K562 (cell line): Measurements from ENCODE around the gene CCPG1. TPM values are rescaled to one million over a fixed set of nuclear protein-coding genes. Genes with fewer than 3 reads are reported as not detected.

ENCODE experiments used
- ATAC-seq: fragments of 200-7000 bp; cut with Tn5 transposase; 3 replicates; pipeline ENCODE4 v1.9.1; 2020; ENCODE audit warnings: moderate library complexity
- BruUV-seq: library from RNA; stranded (reverse); fragments of 400-500 nt; replicated peaks from 2 replicates; lab custom pipeline; 2021; lab: Mats Ljungman, UMichigan
- CTCF ChIA-PET: fragments of 300-600 bp; formaldehyde crosslinking; extraction: SDS; loops from one replicate; lab custom pipeline; 2021; ENCODE audit warnings: low intra/inter-chr PET ratio; lab: Yijun Ruan, JAX
- POLR2A ChIA-PET: fragments of 300-600, 350-650 bp; sonication (Branson Sonifier 250); formaldehyde crosslinking; extraction: SDS; loops from one replicate; lab custom pipeline; 2021; ENCODE audit warnings: antibody characterized with exemption, inconsistent platforms; lab: Yijun Ruan, JAX
- DNase-seq, 4 experiments: peaks; one replicate each; pipeline versions ENCODE4 v3.0.0 to v3.0.0-alpha.2; 2011 to 2018; ENCODE audit warnings: low spot score in 3 of 4, mixed read lengths in 3 of 4; ENCODE audit errors: extremely low read depth in 1 of 4
- FAIRE-seq: peaks from 2 replicates; lab custom pipeline; 2011; peaks lifted over from hg19 to GRCh38; lab: Jason Lieb, UNC
- H2AFZ ChIP-seq: 2 replicates; pipeline ENCODE4 v1.6.0; 2011; ENCODE audit warnings: low read depth, low read length, control low read depth, inconsistent platforms
- H3K27ac ChIP-seq: fragments of 200-600 bp; 3 replicates; pipeline ENCODE4 v1.8.0; 2011; ENCODE audit warnings: low read depth, mild to moderate bottlenecking, control low read depth, inconsistent platforms, low read length, moderate library complexity, mixed read lengths; ENCODE audit errors: extremely low read depth
- H3K27me3 ChIP-seq, 2 experiments: fragments of 300-600 bp in 1 of 2; 2 replicates in 1 of 2; 3 replicates in 1 of 2; pipeline versions ENCODE4 v1.6.0 to v1.8.0; 2011; ENCODE audit warnings: inconsistent platforms in 2 of 2, low read length in 2 of 2, mild to moderate bottlenecking in 1 of 2, mixed read lengths in 1 of 2, moderate library complexity in 1 of 2; ENCODE audit not compliant: control insufficient read depth in 2 of 2, insufficient read depth in 2 of 2
- H3K36me3 ChIP-seq: fragments of 300-600 bp; 3 replicates; pipeline ENCODE4 v1.8.0; 2011; ENCODE audit warnings: mild to moderate bottlenecking, low read length, inconsistent platforms; ENCODE audit not compliant: control insufficient read depth, insufficient read depth
- H3K4me1 ChIP-seq, 2 experiments: fragments of 200-600 bp in 1 of 2; replicated peaks in 1 of 2; 2 replicates in 1 of 2; 3 replicates in 1 of 2; pipeline versions ENCODE4 v1.5.1 to v1.8.0; 2011; ENCODE audit warnings: inconsistent platforms in 2 of 2, low read length in 2 of 2, mild to moderate bottlenecking in 1 of 2, mixed read lengths in 1 of 2, moderate library complexity in 1 of 2; ENCODE audit not compliant: control insufficient read depth in 2 of 2, insufficient read depth in 2 of 2
- H3K4me2 ChIP-seq: 2 replicates; pipeline ENCODE4 v1.6.1; 2011; ENCODE audit warnings: low read length, control low read depth, inconsistent platforms, mixed read lengths; ENCODE audit not compliant: insufficient read depth
- H3K4me3 ChIP-seq: fragments of 200-600 bp; sonication (generic), shearing (Covaris generic); 2 replicates; pipeline ENCODE4 v1.5.1; 2016; ENCODE audit warnings: control low read depth, inconsistent platforms
- H3K79me2 ChIP-seq: fragments of 200-600 bp; 3 replicates; pipeline ENCODE4 v1.8.0; 2011; ENCODE audit warnings: low read length, inconsistent platforms; ENCODE audit not compliant: control insufficient read depth, insufficient read depth
- H3K9ac ChIP-seq, 2 experiments: 2 replicates each; pipeline versions ENCODE4 v1.6.0 to v1.6.1; 2011; ENCODE audit warnings: low read depth in 2 of 2, low read length in 2 of 2, control low read depth in 1 of 2, inconsistent platforms in 1 of 2, mild to moderate bottlenecking in 1 of 2, mixed read lengths in 1 of 2; ENCODE audit not compliant: insufficient read depth in 1 of 2
- H3K9me1 ChIP-seq: one replicate; pipeline ENCODE4 v1.6.0; 2011; ENCODE audit warnings: inconsistent platforms, mild to moderate bottlenecking, low read length, moderate library complexity; ENCODE audit not compliant: control insufficient read depth, insufficient read depth
- H3K9me3 ChIP-seq: replicated peaks from 2 replicates; pipeline ENCODE4 v1.5.1; 2011; ENCODE audit warnings: low read depth, low read length, inconsistent platforms; ENCODE audit not compliant: control insufficient read depth, insufficient read depth
- H4K20me1 ChIP-seq: replicated peaks from 2 replicates; pipeline ENCODE4 v1.6.1; 2011; ENCODE audit warnings: low read length, inconsistent platforms, mixed read lengths; ENCODE audit not compliant: control insufficient read depth, insufficient read depth
- CEBPB ChIP-seq: fragments of 450-650 bp; IDR thresholded peaks from 2 replicates; pipeline ENCODE4 v1.6.1; 2016; ENCODE audit warnings: missing genetic modification characterization, missing compliant biosample characterization
- CEBPG ChIP-seq, 3 experiments: fragments of 200-800 bp in 1 of 3; sonication (Bioruptor generic) in 1 of 3; sonication (generic) in 1 of 3; formaldehyde crosslinking in 1 of 3; IDR thresholded peaks in 2 of 3; conservative IDR thresholded peaks in 1 of 3; 2 replicates each; pipeline versions ENCODE4 v1.6.1 to v1.8.0; 2016 to 2022; ENCODE audit warnings: missing compliant biosample characterization in 2 of 3, missing genetic modification characterization in 2 of 3, mild to moderate bottlenecking in 1 of 3, missing genetic modification reagents in 1 of 3
- CSDE1 ChIP-seq, 2 experiments: fragments of 450-650 bp; IDR thresholded peaks; 2 replicates each; pipeline ENCODE4 v1.6.1; 2016; ENCODE audit warnings: mild to moderate bottlenecking in 1 of 2
- ETV6 ChIP-seq, 3 experiments: fragments of 150-350 bp in 1 of 3; sonication (generic) in 1 of 3; formaldehyde crosslinking in 1 of 3; IDR thresholded peaks; 2 replicates each; pipeline versions ENCODE4 v1.6.1 to v1.8.0; 2014 to 2022; ENCODE audit warnings: borderline replicate concordance in 2 of 3, low read depth in 2 of 3, antibody characterized with exemption in 1 of 3, low read length in 1 of 3, mild to moderate bottlenecking in 1 of 3, missing genetic modification reagents in 1 of 3
- LARP7 ChIP-seq: fragments of 450-650 bp; IDR thresholded peaks from 2 replicates; pipeline ENCODE4 v1.6.1; 2016
- RBBP5 ChIP-seq: fragments of 200-600 bp; sonication (generic); IDR thresholded peaks from 2 replicates; pipeline ENCODE4 v1.6.1; 2012; ENCODE audit warnings: borderline replicate concordance, mild to moderate bottlenecking, low read length, control low read depth, inconsistent platforms; ENCODE audit not compliant: insufficient read depth, poor library complexity, severe bottlenecking
- SAFB ChIP-seq: fragments of 200-400 bp; formaldehyde crosslinking; IDR thresholded peaks from 2 replicates; pipeline ENCODE4 v1.6.1; 2017; ENCODE audit warnings: low read depth, low read length, borderline replicate concordance
- TAF15 ChIP-seq: fragments of 200-400 bp; formaldehyde crosslinking; IDR thresholded peaks from 2 replicates; pipeline ENCODE4 v1.6.1; 2017; ENCODE audit warnings: mild to moderate bottlenecking, low read depth, low read length, moderate library complexity
- TBP ChIP-seq: optimal IDR thresholded peaks from 2 replicates; pipeline ENCODE3; 2011; ENCODE audit warnings: low read depth, low read length, improper control_type of control experiment
- TRIM24 ChIP-seq, 2 experiments: fragments of 450-650 bp; IDR thresholded peaks; 2 replicates each; pipeline ENCODE4 v1.6.1; 2016
- ZBED1 ChIP-seq: IDR thresholded peaks from 2 replicates; pipeline ENCODE4 v1.6.1; 2014
- ZBTB11 ChIP-seq, 3 experiments: fragments of 200-800 bp in 1 of 3; fragments of 250-450 bp in 1 of 3; fragments of 450-650 bp in 1 of 3; sonication (Bioruptor Pico) in 1 of 3; sonication (Bioruptor generic) in 1 of 3; formaldehyde crosslinking in 1 of 3; IDR thresholded peaks; 2 replicates each; pipeline versions ENCODE4 v1.6.1 to v1.8.0; 2016 to 2022; ENCODE audit warnings: mild to moderate bottlenecking in 2 of 3, missing genetic modification characterization in 2 of 3, missing compliant biosample characterization in 1 of 3, moderate library complexity in 1 of 3
- WGBS: fragments of 100-300 bp; shearing (Covaris generic); methylation state at CpG from one replicate; pipeline ENCODE4 v1.1.6; 2016; ENCODE audit warnings: low coverage, mixed read lengths; ENCODE audit not compliant: insufficient coverage; ENCODE audit errors: missing lambda C conversion rate; 5-methylcytosine and 5-hydroxymethylcytosine counted together
- in situ Hi-C: fragments of 300-500 bp; cut with MboI; formaldehyde crosslinking; loops from 4 replicates; pipeline ENCODE4 v1.15.0; 2018; ENCODE audit warnings: inconsistent platforms, mixed read lengths
- intact Hi-C: fragments of 100-400 bp; cut with micrococcal nuclease; formaldehyde crosslinking; loops from 2 replicates; pipeline ENCODE4 v1.14.2; 2022
- polyA plus RNA-seq, 8 experiments: library from polyadenylated mRNA; depleted of rRNA in 4 of 8; stranded (reverse) in 5 of 8; unstranded in 3 of 8; fragments of >200 nt; fragmentation: Nextera tagmentation in 2 of 8; fragmentation: Illumina TruSeq in 1 of 8; extraction: Ambion mirVana in 2 of 8; extraction: Trizol in 1 of 8; gene quantifications; 2 replicates each; pipeline versions ENCODE4 v1.2.1 to v1.2.3, GENCODE V29; 2011 to 2014; ENCODE audit warnings: inconsistent platforms in 1 of 8, missing spikeins in 1 of 8
- total RNA-seq, 7 experiments: library from RNA; depleted of rRNA in 6 of 7; stranded (reverse); fragments of >200 nt in 6 of 7; fragmentation: Illumina TruSeq in 2 of 7; extraction: Trizol in 2 of 7; gene quantifications; 2 replicates each; pipeline versions ENCODE4 v1.2.1 to v1.2.3, GENCODE V29; 2011 to 2021; ENCODE audit warnings: low replicate concordance in 1 of 7

Gene CCPG1
- total and polyA plus RNA-seq, 9 of the 15 experiments (the other 6 are each of a cell fraction or from before 2014, with no cell fraction given) = 33.0 to 54.9 (median 41.1) TPM

DNA sequence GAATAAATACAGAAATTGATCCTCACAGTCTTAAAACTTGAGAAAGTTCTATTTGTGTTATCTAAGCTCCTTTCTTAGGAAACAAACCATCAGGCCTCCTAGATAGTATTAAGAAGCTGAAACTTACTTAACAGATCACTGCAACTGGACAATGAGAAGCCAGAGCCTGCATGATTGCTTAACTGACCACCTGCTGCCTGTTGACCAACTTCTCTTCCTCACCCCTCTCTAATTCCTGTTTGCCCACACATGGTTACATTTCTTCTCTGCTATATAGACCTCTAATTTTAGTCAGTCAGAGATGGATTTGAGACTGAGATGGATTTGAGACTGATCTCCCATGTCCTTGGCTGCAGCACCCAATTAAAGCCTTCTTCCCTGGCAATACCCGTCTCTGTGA lies 13.5 kb downstream of the CCPG1 start:
- Histone ChIP-seq H3K36me3 (peaks cover 9% of the 10 kb centered on the region; the same call in 1 of the 3 replicates), H3K4me1 (peaks cover 12 to 19% of the 10 kb centered on the region in 2 experiments), H3K79me2 (peaks cover 87% of the 10 kb centered on the region), H3K4me2 (no peak overlapping the region), H3K4me3 (no peak overlapping the region), H3K9me3 (peaks cover 8% of the 10 kb centered on the region), H4K20me1 (no peaks in the 10 kb centered on the region), H2AFZ (no peak overlapping the region), H3K27me3 (no peaks in the 10 kb centered on the region), H3K9me1 (no peaks in the 10 kb centered on the region), H3K9ac (no peak overlapping the region), H3K27ac (no peak overlapping the region)
- BruUV-seq = no TSS peak
- POLR2A ChIA-PET = interaction anchor here (0.7 kb wide), 1 partner anchor 31 kb away, joined by 3 read pairs; no protein-coding TSS in a partner anchor
- TF ChIP-seq CEBPB (tag) = peak; percentile 42; the same call in 1 of the 2 replicates
- no peak for TF ChIP-seq TAF15
- TF ChIP-seq CEBPG (CRISPR knock-in tag; IDR thresholded peaks at IDR 0.05) = no peak
- 0 out of 4 replicates have a peak, but pooled peaks of 1 of the 2 experiments have one; percentile 22 for TF ChIP-seq CEBPG (tag; conservative IDR thresholded peaks at IDR 0.05 in 1 of 2, IDR thresholded peaks at IDR 0.05 in 1 of 2)
- 0 out of 4 replicates have a peak, but pooled peaks of 1 of the 2 experiments have one; percentile 29 for TF ChIP-seq TRIM24 (IDR thresholded peaks at IDR 0.05)
- no peak for TF ChIP-seq CSDE1 (IDR thresholded peaks at IDR 0.05)
- in situ Hi-C loops (no loop called here), intact Hi-C loops (loop anchor here (5.0 kb wide), 1 partner anchor 1928 kb away; no protein-coding TSS in a partner anchor)
- FAIRE-seq = no peak
- CTCF ChIA-PET = no interaction called here
- 100% methylated on average over 1 of the region's 1 CpG for WGBS
- ATAC-seq = no peak
- no peak for DNase-seq

GRCh38 chr15:55389264-55389607 lies 18.9 kb downstream of the CCPG1 start:
- H3K9me3 ChIP-seq = no peaks in the 10 kb centered on the region
- H3K27me3 ChIP-seq = no peaks in the 10 kb centered on the region
- H4K20me1 ChIP-seq = no peaks in the 10 kb centered on the region
- H3K4me1 ChIP-seq = peaks cover 0 to 4% of the 10 kb centered on the region in 2 experiments; a peak in 2 of 5 replicates
- POLR2A ChIA-PET = no interaction called here
- H3K4me3 ChIP-seq = no peak overlapping the region
- DNase-seq (no peak), ATAC-seq (no peak), FAIRE-seq (no peak)
- no TSS peak for BruUV-seq
- CTCF ChIA-PET = no interaction called here
- in situ Hi-C loops = no loop called here
- H3K9ac ChIP-seq = no peak overlapping the region
- peaks cover 34% of the 10 kb centered on the region for H3K79me2 ChIP-seq
- no peak overlapping the region for H3K4me2 ChIP-seq
- H3K9me1 ChIP-seq = no peaks in the 10 kb centered on the region
- H3K36me3 ChIP-seq = peaks cover 36% of the 10 kb centered on the region; the same call in 1 of the 3 replicates
- intact Hi-C loops = no loop called here
- no peak overlapping the region for H2AFZ ChIP-seq
- H3K27ac ChIP-seq = no peak overlapping the region
- TF ChIP-seq TBP (no peak), ZBTB11 (CRISPR knock-in tag; IDR thresholded peaks at IDR 0.05) (no peak), ETV6 (IDR thresholded peaks at IDR 0.05; ENCODE audit: borderline replicate concordance in 1 of 2, low read depth in 2 of 2, low read length in 1 of 2) (no peak), ETV6 (CRISPR knock-in tag; IDR thresholded peaks at IDR 0.05; ENCODE audit: borderline replicate concordance) (no peak), LARP7 (no peak), SAFB (no peak), ZBED1 (no peak), RBBP5 (no peak)
